A549 (cell line): Measurements from ENCODE around the gene STOM.

ENCODE experiments used
- BHLHE40 ChIP-seq: IDR thresholded peaks from 2 replicates; pipeline ENCODE4 v1.6.1; 2012; ENCODE audit warnings: low read depth, low read length, inconsistent platforms
- CBX8 ChIP-seq: fragments of 200-600 bp; sonication (generic); IDR thresholded peaks from 2 replicates; pipeline ENCODE4 v1.6.1; 2016
- CTCF ChIP-seq: fragments of >200 bp; sonication (Bioruptor Twin); formaldehyde crosslinking; IDR thresholded peaks from 3 replicates; pipeline ENCODE4 v1.5.1; 2016
- ELK1 ChIP-seq: fragments of 150-350 bp; IDR thresholded peaks from 2 replicates; pipeline ENCODE4 v1.6.1; 2014; ENCODE audit warnings: low read depth, mild to moderate bottlenecking, low read length
- JUNB ChIP-seq: fragments of >200 bp; sonication (Bioruptor Twin); formaldehyde crosslinking; IDR thresholded peaks from 2 replicates; pipeline ENCODE4 v1.6.1; 2016
- MAFK ChIP-seq: fragments of 450-650 bp; IDR thresholded peaks from 2 replicates; pipeline ENCODE4 v1.6.1; 2014; ENCODE audit not compliant: partially characterized antibody
- POLR2A ChIP-seq: IDR thresholded peaks from 2 replicates; pipeline ENCODE4 v1.6.1; 2012; ENCODE audit warnings: mild to moderate bottlenecking, low read length
- REST ChIP-seq: fragments of 200-600 bp; sonication (generic); IDR thresholded peaks from 2 replicates; pipeline ENCODE4 v1.6.1; 2016; ENCODE audit warnings: antibody characterized with exemption, mild to moderate bottlenecking, moderate library complexity
- RNF2 ChIP-seq: fragments of 200-600 bp; sonication (generic); IDR thresholded peaks from 2 replicates; pipeline ENCODE4 v1.6.1; 2016; ENCODE audit warnings: low read depth, mild to moderate bottlenecking, antibody characterized with exemption, moderate library complexity, borderline replicate concordance

GRCh38 chr9:121296213-121297127 is 73.6 kb downstream of the STOM start:
- TF ChIP-seq RNF2 (no peak), CTCF (no peak), BHLHE40 (no peak), ELK1 (no peak), JUNB (no peak), CBX8 (no peak), POLR2A (no peak), REST (no peak), MAFK (no peak)
